Fibroblast of lung (primary cell): ENCODE measurements around the gene SFMBT2. TPM values are rescaled to one million over a fixed set of nuclear protein-coding genes. Genes with fewer than 3 reads are reported as not detected.
"Not testable (repeated sequence)": the region's sequence is repeated elsewhere in the genome, so short reads cannot be mapped to it uniquely, and the experiment has no call there.

ENCODE experiments used
- DNase-seq, 2 donors: peaks; one replicate each; pipeline versions ENCODE4 v3.0.0 to v3.0.0-alpha.2; 2010; ENCODE audit warnings: low read depth in 2 of 2
- H2AFZ ChIP-seq: 2 replicates; pipeline ENCODE4 v1.5.1; 2012; ENCODE audit warnings: low read length, control low read depth, inconsistent platforms
- H3K27ac ChIP-seq: 2 replicates; pipeline ENCODE4 v1.5.1; 2011; ENCODE audit warnings: low read length, control low read depth; ENCODE audit not compliant: insufficient read depth
- H3K27me3 ChIP-seq: 2 replicates; pipeline ENCODE4 v1.5.1; 2011; ENCODE audit warnings: mild to moderate bottlenecking, low read length; ENCODE audit not compliant: control insufficient read depth, insufficient read depth
- H3K36me3 ChIP-seq: 2 replicates; pipeline ENCODE4 v1.5.1; 2011; ENCODE audit warnings: low read length; ENCODE audit not compliant: control insufficient read depth, insufficient read depth
- H3K4me1 ChIP-seq: 2 replicates; pipeline ENCODE4 v1.5.1; 2011; ENCODE audit warnings: low read length; ENCODE audit not compliant: control insufficient read depth, insufficient read depth; ENCODE audit errors: extremely low read depth
- H3K4me2 ChIP-seq: 2 replicates; pipeline ENCODE4 v1.5.1; 2011; ENCODE audit warnings: low read length, control low read depth; ENCODE audit not compliant: insufficient read depth; ENCODE audit errors: extremely low read depth
- H3K4me3 ChIP-seq, 4 experiments: fragments of 200-600 bp in 1 of 4; sonication (generic) in 1 of 4; replicated peaks in 1 of 4; 2 replicates each; pipeline ENCODE4 v1.5.1; 2011 to 2016; ENCODE audit warnings: low read length in 4 of 4, low read depth in 3 of 4, mild to moderate bottlenecking in 3 of 4, control low read depth in 2 of 4, inconsistent platforms in 1 of 4, mixed read lengths in 1 of 4; ENCODE audit not compliant: insufficient read depth in 1 of 4; ENCODE audit errors: control extremely low read depth in 1 of 4
- H3K79me2 ChIP-seq: 2 replicates; pipeline ENCODE4 v1.5.1; 2012; ENCODE audit warnings: mild to moderate bottlenecking, low read length, inconsistent platforms; ENCODE audit not compliant: control insufficient read depth, insufficient read depth
- H3K9ac ChIP-seq: 2 replicates; pipeline ENCODE4 v1.5.1; 2011; ENCODE audit warnings: mild to moderate bottlenecking, low read length, control low read depth; ENCODE audit not compliant: insufficient read depth
- H3K9me3 ChIP-seq: 2 replicates; pipeline ENCODE4 v1.5.1; 2012; ENCODE audit warnings: low read depth, low read length; ENCODE audit not compliant: control insufficient read depth, insufficient read depth
- H4K20me1 ChIP-seq: 2 replicates; pipeline ENCODE4 v1.5.1; 2011; ENCODE audit warnings: low read length; ENCODE audit not compliant: control insufficient read depth, insufficient read depth; ENCODE audit errors: extremely low read depth
- EZH2 ChIP-seq: IDR thresholded peaks from 2 replicates; pipeline ENCODE4 v1.5.1; 2012; ENCODE audit warnings: low read length, control low read depth, mild to moderate bottlenecking; ENCODE audit errors: missing control alignments
- polyA plus RNA-seq, 2 donors: library from polyadenylated mRNA; depleted of rRNA in 1 of 2; stranded (reverse) in 1 of 2; unstranded in 1 of 2; fragments of >200 nt; gene quantifications; 2 replicates each; pipeline ENCODE4 v1.2.1, GENCODE V29; 2011 to 2012; ENCODE audit warnings: missing spikeins in 1 of 2
- total RNA-seq: library from RNA; depleted of rRNA; stranded (reverse); fragments of >200 nt; gene quantifications from 2 replicates; pipeline ENCODE4 v1.2.1, GENCODE V29; 2014
- TF ChIP-seq, protein P1 (sequence below), 2 donors: IDR thresholded peaks in 1 of 2; conservative IDR thresholded peaks in 1 of 2; 1 replicate in 1 of 2; 2 replicates in 1 of 2; pipeline ENCODE4 v1.5.1; 2011 to 2012; ENCODE audit warnings: low read length in 2 of 2, control low read depth in 1 of 2, inconsistent platforms in 1 of 2, low read depth in 1 of 2, mild to moderate bottlenecking in 1 of 2

The SFMBT2 gene
- total and polyA plus RNA-seq, 2 donors (not counting 1 experiment from before 2014, with no cell fraction given): 0.52 to 2.5 TPM

DNA sequence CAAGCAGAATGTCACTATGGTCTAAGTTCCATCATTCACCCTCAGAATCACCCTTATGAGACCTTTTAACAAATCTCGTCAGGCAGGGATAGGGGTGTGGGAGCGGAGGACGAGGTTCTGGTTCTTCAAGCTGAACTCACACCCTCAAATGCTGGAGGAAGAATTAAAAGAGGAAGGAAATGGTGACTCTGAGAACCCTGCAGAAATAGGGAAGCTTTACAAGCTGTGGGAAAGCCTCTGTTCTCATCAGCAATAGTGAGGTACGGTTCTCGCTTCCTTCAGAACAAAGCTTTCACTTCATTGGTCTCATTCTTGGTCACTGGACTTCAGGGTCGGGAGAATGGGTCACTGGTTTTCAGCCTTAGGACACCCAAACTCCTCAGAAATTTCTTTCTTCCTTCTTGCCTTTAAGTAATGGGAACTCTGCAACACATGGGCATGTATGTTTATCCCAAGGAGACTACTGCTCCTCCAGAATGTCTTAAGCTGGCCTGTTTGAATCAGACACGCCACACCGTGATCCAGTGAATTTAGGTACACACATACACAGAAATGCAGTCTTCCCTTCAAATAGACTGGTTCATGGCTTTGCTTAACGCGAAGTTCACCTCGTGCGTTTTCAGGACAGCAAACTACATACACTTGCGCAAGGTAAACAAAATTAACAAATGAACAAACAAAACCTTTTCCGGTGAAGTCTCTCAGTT, 226.0 kb downstream of the SFMBT2 start:
- TF ChIP-seq, protein P1, sequence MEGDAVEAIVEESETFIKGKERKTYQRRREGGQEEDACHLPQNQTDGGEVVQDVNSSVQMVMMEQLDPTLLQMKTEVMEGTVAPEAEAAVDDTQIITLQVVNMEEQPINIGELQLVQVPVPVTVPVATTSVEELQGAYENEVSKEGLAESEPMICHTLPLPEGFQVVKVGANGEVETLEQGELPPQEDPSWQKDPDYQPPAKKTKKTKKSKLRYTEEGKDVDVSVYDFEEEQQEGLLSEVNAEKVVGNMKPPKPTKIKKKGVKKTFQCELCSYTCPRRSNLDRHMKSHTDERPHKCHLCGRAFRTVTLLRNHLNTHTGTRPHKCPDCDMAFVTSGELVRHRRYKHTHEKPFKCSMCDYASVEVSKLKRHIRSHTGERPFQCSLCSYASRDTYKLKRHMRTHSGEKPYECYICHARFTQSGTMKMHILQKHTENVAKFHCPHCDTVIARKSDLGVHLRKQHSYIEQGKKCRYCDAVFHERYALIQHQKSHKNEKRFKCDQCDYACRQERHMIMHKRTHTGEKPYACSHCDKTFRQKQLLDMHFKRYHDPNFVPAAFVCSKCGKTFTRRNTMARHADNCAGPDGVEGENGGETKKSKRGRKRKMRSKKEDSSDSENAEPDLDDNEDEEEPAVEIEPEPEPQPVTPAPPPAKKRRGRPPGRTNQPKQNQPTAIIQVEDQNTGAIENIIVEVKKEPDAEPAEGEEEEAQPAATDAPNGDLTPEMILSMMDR (conservative IDR thresholded peaks at IDR 0.05 in 1 of 2, IDR thresholded peaks at IDR 0.05 in 1 of 2; ENCODE audit: low read depth in 1 of 2, low read length in 2 of 2): no peak
- TF ChIP-seq EZH2: no peak
- H2AFZ ChIP-seq: no peak overlapping the region
- no peak for DNase-seq
- no peaks in the 10 kb centered on the region for H3K79me2 ChIP-seq
- H3K4me1 ChIP-seq: no peaks in the 10 kb centered on the region
- no peak overlapping the region for H3K27ac ChIP-seq
- no peak overlapping the region for H3K4me3 ChIP-seq
- no peak overlapping the region for H3K4me2 ChIP-seq
- H3K36me3 ChIP-seq: no peaks in the 10 kb centered on the region
- no peaks in the 10 kb centered on the region for H3K27me3 ChIP-seq
- H3K9me3 ChIP-seq: no peaks in the 10 kb centered on the region
- H3K9ac ChIP-seq: no peak overlapping the region
- H4K20me1 ChIP-seq: no peaks in the 10 kb centered on the region

DNA sequence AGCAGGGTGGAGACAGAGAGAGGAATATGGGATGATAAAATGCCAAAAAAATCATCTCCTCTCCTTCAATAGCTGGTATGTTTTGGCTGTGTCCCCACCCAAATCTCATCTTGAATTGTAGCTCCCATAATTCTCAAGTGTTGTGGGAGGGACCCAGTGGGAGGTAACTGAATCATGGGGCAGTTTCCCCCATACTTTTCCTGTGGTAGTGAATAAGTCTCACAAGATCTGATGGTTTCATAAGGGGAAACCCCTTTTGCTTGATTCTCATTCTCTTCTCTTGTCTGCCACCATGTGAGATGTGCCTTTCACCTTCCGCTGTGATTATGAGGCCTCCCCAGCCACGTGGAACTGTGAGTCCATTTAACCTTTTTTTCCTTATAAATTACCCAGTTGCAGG, 226.7 kb downstream of the SFMBT2 start:
- not testable (repeated sequence) for H3K79me2 ChIP-seq

DNA sequence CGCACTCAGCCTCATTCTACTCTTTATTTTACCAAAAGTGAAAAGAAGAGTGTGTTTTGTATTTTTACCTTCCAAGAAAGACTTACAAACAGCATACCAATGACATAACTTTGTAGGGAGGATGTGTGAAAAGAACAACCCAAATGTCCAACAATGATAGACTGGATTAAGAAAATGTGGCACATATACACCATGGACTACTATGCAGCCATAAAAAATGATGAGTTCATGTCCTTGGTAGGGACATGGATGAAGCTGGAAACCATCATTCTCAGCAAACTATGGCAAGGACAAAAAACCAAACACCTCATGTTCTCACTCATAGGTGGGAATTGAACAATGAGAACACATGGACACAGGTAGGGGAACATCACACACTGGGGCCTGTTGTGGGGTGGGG, 228.5 kb downstream of the SFMBT2 start:
- not testable (repeated sequence) for H3K27me3 ChIP-seq, DNase-seq, H2AFZ ChIP-seq, H3K79me2 ChIP-seq, H3K9me3 ChIP-seq, H3K4me1 ChIP-seq, H3K4me3 ChIP-seq, H3K27ac ChIP-seq, H3K4me2 ChIP-seq, H3K9ac ChIP-seq, H4K20me1 ChIP-seq, H3K36me3 ChIP-seq

More for the DNA sequence above, 226.7 kb downstream of the SFMBT2 start:
- not testable (repeated sequence) for H4K20me1 ChIP-seq, H2AFZ ChIP-seq, H3K9ac ChIP-seq, H3K4me1 ChIP-seq, DNase-seq, H3K9me3 ChIP-seq, H3K27me3 ChIP-seq, H3K4me3 ChIP-seq, H3K27ac ChIP-seq, H3K36me3 ChIP-seq, H3K4me2 ChIP-seq

DNA sequence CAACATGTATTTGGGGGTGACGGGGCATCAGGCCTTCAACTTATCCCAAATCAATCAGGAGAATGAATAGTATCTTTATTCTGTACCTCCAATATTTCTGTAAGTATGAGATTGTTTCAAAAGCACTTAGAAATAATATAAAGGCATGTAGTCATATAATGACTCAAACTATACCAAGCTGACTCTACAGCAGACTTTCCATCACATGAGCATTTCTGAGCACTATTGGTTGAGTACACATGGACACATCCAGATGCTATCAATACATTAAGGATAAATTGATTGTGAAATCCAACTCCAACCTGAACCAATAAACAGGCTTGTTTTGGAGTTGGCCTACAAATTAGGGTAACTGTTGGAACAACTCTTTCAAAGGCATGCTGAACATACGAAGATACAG, 229.4 kb downstream of the SFMBT2 start:
- Histone ChIP-seq H3K9me3 (no peaks in the 10 kb centered on the region), H4K20me1 (no peaks in the 10 kb centered on the region), H2AFZ (no peak overlapping the region), H3K27ac (no peak overlapping the region), H3K27me3 (no peaks in the 10 kb centered on the region), H3K79me2 (no peaks in the 10 kb centered on the region), H3K36me3 (no peaks in the 10 kb centered on the region), H3K4me1 (no peaks in the 10 kb centered on the region), H3K9ac (no peak overlapping the region), H3K4me3 (no peak overlapping the region), H3K4me2 (no peak overlapping the region)
- TF ChIP-seq, protein P1 (conservative IDR thresholded peaks at IDR 0.05 in 1 of 2, IDR thresholded peaks at IDR 0.05 in 1 of 2; ENCODE audit: low read depth in 1 of 2, low read length in 2 of 2): no peak
- no peak for TF ChIP-seq EZH2
- no peak for DNase-seq
